Thyroid gland (tissue), 4 donors: ENCODE results near the gene ERC1. TPM values are rescaled to one million over a fixed set of nuclear protein-coding genes. Genes with fewer than 3 reads are reported as not detected.

Experiments used
- DNase-seq, 2 donors: peaks; one replicate each; pipeline ENCODE4 v3.0.0-alpha.2; 2019
- H3K27ac ChIP-seq, 3 donors: fragments of 200-600 bp; sonication (generic); 1 replicate in 2 of 3; 2 replicates in 1 of 3; pipeline ENCODE4 v1.5.1; 2016 to 2019; ENCODE audit warnings: mild to moderate bottlenecking in 1 of 3, moderate library complexity in 1 of 3
- H3K27me3 ChIP-seq: fragments of 200-600 bp; sonication (generic); one replicate; pipeline ENCODE4 v1.5.1; 2019
- H3K36me3 ChIP-seq, 2 donors: fragments of 200-600 bp; sonication (generic); one replicate each; pipeline ENCODE4 v1.5.1; 2016 to 2019
- H3K4me1 ChIP-seq, 2 donors: fragments of 200-600 bp; sonication (generic); one replicate each; pipeline ENCODE4 v1.5.1; 2017 to 2019
- H3K4me3 ChIP-seq, 3 donors: fragments of 200-600 bp; sonication (generic); replicated peaks in 1 of 3; 1 replicate in 2 of 3; 2 replicates in 1 of 3; pipeline ENCODE4 v1.5.1; 2016; ENCODE audit warnings: mild to moderate bottlenecking in 1 of 3
- H3K9me3 ChIP-seq: fragments of 200-600 bp; sonication (generic); one replicate; pipeline ENCODE4 v1.5.1; 2017
- CTCF ChIP-seq, 6 experiments: fragments of 200-600 bp in 3 of 6; fragments of 450-650 bp in 3 of 6; sonication (generic) in 3 of 6; IDR thresholded peaks; one replicate each; pipeline ENCODE4 v1.5.1; 2016 to 2019; ENCODE audit warnings: antibody characterized with exemption in 6 of 6, mild to moderate bottlenecking in 2 of 6, inconsistent platforms in 1 of 6, moderate library complexity in 1 of 6
- POLR2A ChIP-seq, 2 donors: fragments of 450-650 bp; IDR thresholded peaks; one replicate each; pipeline ENCODE4 v1.6.1; 2017; ENCODE audit warnings: antibody characterized with exemption in 2 of 2, mild to moderate bottlenecking in 2 of 2, moderate library complexity in 1 of 2
- WGBS, 2 donors: methylation state at CpG; one replicate each; pipeline ENCODE4 v1.1.5; 2017; 5-methylcytosine and 5-hydroxymethylcytosine counted together
- intact Hi-C: fragments of 100-400 bp; cut with DNase I; formaldehyde crosslinking; loops from one replicate; pipeline ENCODE4 v1.15.1; 2023
- total RNA-seq, 4 donors: library from RNA; depleted of rRNA; stranded (reverse); fragments of >200 nt; gene quantifications; one replicate each; pipeline ENCODE4 v1.2.3, GENCODE V29; 2016

The ERC1 gene
- total RNA-seq, 4 donors from 2014 or later: 39.8 to 84.2 (median 75.8) TPM

GRCh38 chr12:1069846-1070245, 78.8 kb downstream of the ERC1 start:
- intact Hi-C loops: no loop called here
- no peak for DNase-seq
- no peak for TF ChIP-seq POLR2A (IDR thresholded peaks at IDR 0.05)
- no peak for TF ChIP-seq CTCF (IDR thresholded peaks at IDR 0.05)

GRCh38 chr12:1071182-1071581, 80.2 kb downstream of the ERC1 start:
- H3K36me3 ChIP-seq: no peaks in the 10 kb centered on the region
- 76 to 83% methylated on average over 3 of the region's 3 CpGs for WGBS, 2 donors
- intact Hi-C loops: no loop called here
- H3K4me1 ChIP-seq: peaks cover 4 to 7% of the 10 kb centered on the region in 2 donors
- H3K27ac ChIP-seq: no peak overlapping the region
- no peak overlapping the region for H3K4me3 ChIP-seq
- TF ChIP-seq POLR2A (IDR thresholded peaks at IDR 0.05) (no peak), CTCF (IDR thresholded peaks at IDR 0.05) (no peak)
- H3K27me3 ChIP-seq: no peaks in the 10 kb centered on the region
- DNase-seq: no peak
- H3K9me3 ChIP-seq: no peaks in the 10 kb centered on the region

More at GRCh38 chr12:1069846-1070245, 78.8 kb downstream of the ERC1 start:
- no peak overlapping the region for H3K4me3 ChIP-seq
- no peaks in the 10 kb centered on the region for H3K36me3 ChIP-seq
- H3K27me3 ChIP-seq: no peaks in the 10 kb centered on the region
- H3K27ac ChIP-seq: no peak overlapping the region
- 84 to 91% methylated on average over 2 of the region's 2 CpGs for WGBS, 2 donors
- H3K4me1 ChIP-seq: peaks cover 4 to 7% of the 10 kb centered on the region in 2 donors
- H3K9me3 ChIP-seq: no peaks in the 10 kb centered on the region

GRCh38 chr12:1073652-1074051, 82.6 kb downstream of the ERC1 start:
- TF ChIP-seq CTCF (IDR thresholded peaks at IDR 0.05) (no peak), POLR2A (IDR thresholded peaks at IDR 0.05) (no peak)
- intact Hi-C loops: no loop called here
- H3K9me3 ChIP-seq: no peaks in the 10 kb centered on the region
- no peak for DNase-seq
- no peaks in the 10 kb centered on the region for H3K27me3 ChIP-seq
- no peak overlapping the region for H3K27ac ChIP-seq
- 97 to 99% methylated on average over 9 of the region's 9 CpGs for WGBS, 2 donors
- H3K4me1 ChIP-seq: peaks cover 4 to 7% of the 10 kb centered on the region in 2 donors
- H3K4me3 ChIP-seq: no peak overlapping the region
- no peaks in the 10 kb centered on the region for H3K36me3 ChIP-seq

- no peaks in the 10 kb centered on the region for H3K36me3 ChIP-seq
- no peaks in the 10 kb centered on the region for H3K9me3 ChIP-seq
- 71 to 76% methylated on average over 5 of the region's 5 CpGs for WGBS, 2 donors
- no peak for TF ChIP-seq CTCF (IDR thresholded peaks at IDR 0.05)
- TF ChIP-seq POLR2A (IDR thresholded peaks at IDR 0.05): no peak
- intact Hi-C loops: no loop called here
- H3K4me1 ChIP-seq: no peaks in the 10 kb centered on the region
- H3K27me3 ChIP-seq: no peaks in the 10 kb centered on the region
- DNase-seq: no peak
- H3K27ac ChIP-seq: no peak overlapping the region
- H3K4me3 ChIP-seq: no peak overlapping the region
Measured at GRCh38 chr12:1077036-1077803, 86.2 kb downstream of the ERC1 start.

GRCh38 chr12:1078002-1078401, 87.0 kb downstream of the ERC1 start:
- intact Hi-C loops: no loop called here

More at GRCh38 chr12:1078002-1078401, 87.0 kb downstream of the ERC1 start:
- Histone ChIP-seq H3K36me3 (no peaks in the 10 kb centered on the region), H3K27me3 (no peaks in the 10 kb centered on the region), H3K4me1 (no peaks in the 10 kb centered on the region), H3K4me3 (no peak overlapping the region), H3K27ac (no peak overlapping the region), H3K9me3 (no peaks in the 10 kb centered on the region)
- DNase-seq: no peak
- TF ChIP-seq CTCF (IDR thresholded peaks at IDR 0.05) (no peak), POLR2A (IDR thresholded peaks at IDR 0.05) (no peak)
- WGBS, 2 donors: 83 to 86% methylated on average over 3 of the region's 3 CpGs
